Transverse colon (tissue), 4 donors: Measurements from ENCODE around the gene NPEPL1. TPM values are rescaled to one million over a fixed set of nuclear protein-coding genes. Genes with fewer than 3 reads are reported as not detected.
A peak's percentile ranks its signal among the peaks of the same experiment; 100 is the strongest.

Experiments used
- DNase-seq: peaks from one replicate; pipeline ENCODE4 v3.0.0-alpha.2; 2019
- H3K27ac ChIP-seq, 4 donors: fragments of 200-600 bp; sonication (generic); 2 replicates each; pipeline ENCODE4 v1.5.1; 2016 to 2018; ENCODE audit warnings: inconsistent platforms in 4 of 4
- H3K27me3 ChIP-seq: fragments of 200-600 bp; sonication (generic); 2 replicates; pipeline ENCODE4 v1.5.1; 2017; ENCODE audit warnings: inconsistent platforms
- H3K36me3 ChIP-seq, 4 donors: fragments of 200-600 bp; sonication (generic); 2 replicates each; pipeline ENCODE4 v1.5.1; 2017 to 2019; ENCODE audit warnings: inconsistent platforms in 4 of 4
- H3K4me1 ChIP-seq, 4 donors: fragments of 200-600 bp; sonication (generic); 2 replicates each; pipeline ENCODE4 v1.5.1; 2017 to 2020; ENCODE audit warnings: inconsistent platforms in 4 of 4
- H3K4me3 ChIP-seq, 4 donors: fragments of 200-600 bp; sonication (generic); 1 replicate in 1 of 4; 2 replicates in 3 of 4; pipeline versions ENCODE4 v1.5.1 to v1.6.1; 2017 to 2019; ENCODE audit warnings: inconsistent platforms in 4 of 4
- H3K9me3 ChIP-seq, 2 donors: fragments of 200-600 bp; sonication (generic); 2 replicates each; pipeline ENCODE4 v1.5.1; 2017 to 2019; ENCODE audit warnings: inconsistent platforms in 2 of 2
- EP300 ChIP-seq: sonication (generic); formaldehyde crosslinking; IDR thresholded peaks from one replicate; pipeline ENCODE4 v1.6.1; 2017; ENCODE audit warnings: antibody characterized with exemption, low read depth
- POLR2A ChIP-seq: fragments of 450-650 bp; IDR thresholded peaks from one replicate; pipeline ENCODE4 v1.6.1; 2016; ENCODE audit warnings: antibody characterized with exemption, mild to moderate bottlenecking, moderate library complexity
- POLR2AphosphoS5 ChIP-seq, 3 donors: sonication (generic); formaldehyde crosslinking; IDR thresholded peaks; one replicate each; pipeline ENCODE4 v1.6.1; 2016; ENCODE audit warnings: antibody characterized with exemption in 3 of 3
- WGBS, 2 donors: methylation state at CpG; one replicate each; pipeline ENCODE4 v1.1.5; 2018; ENCODE audit warnings: low coverage in 1 of 2; 5-methylcytosine and 5-hydroxymethylcytosine counted together
- in situ Hi-C, 4 donors: fragments of 200-750 bp; cut with MboI; loops; one replicate each; pipeline versions ENCODE4 v1.15.0 to v1.15.1; 2017; ENCODE audit warnings: low sequenced_read_pairs in 3 of 4, low pct_ligation_motif_present in 1 of 4, low pct_unique_long_range_greater_than_20kb in 1 of 4
- intact Hi-C: fragments of 100-400 bp; cut with DNase I; formaldehyde crosslinking; loops from one replicate; pipeline ENCODE4 v1.15.1; 2023; ENCODE audit warnings: low total_unique reads
- total RNA-seq, 4 donors: library from RNA; depleted of rRNA; stranded (reverse); fragments of >200 nt; gene quantifications; one replicate each; pipeline ENCODE4 v1.1.0, GENCODE V29; 2016
- TF ChIP-seq, protein P1 (sequence below), 5 experiments: fragments of 200-600 bp in 3 of 5; fragments of 450-650 bp in 2 of 5; sonication (generic) in 3 of 5; IDR thresholded peaks; 1 replicate in 2 of 5; 2 replicates in 3 of 5; pipeline ENCODE4 v1.5.1; 2016 to 2017; ENCODE audit warnings: antibody characterized with exemption in 5 of 5, inconsistent platforms in 3 of 5, mild to moderate bottlenecking in 2 of 5, moderate library complexity in 1 of 5

Gene NPEPL1
- total RNA-seq, 4 donors from 2014 or later, result 33.3 to 109 (median 66.9) TPM

DNA sequence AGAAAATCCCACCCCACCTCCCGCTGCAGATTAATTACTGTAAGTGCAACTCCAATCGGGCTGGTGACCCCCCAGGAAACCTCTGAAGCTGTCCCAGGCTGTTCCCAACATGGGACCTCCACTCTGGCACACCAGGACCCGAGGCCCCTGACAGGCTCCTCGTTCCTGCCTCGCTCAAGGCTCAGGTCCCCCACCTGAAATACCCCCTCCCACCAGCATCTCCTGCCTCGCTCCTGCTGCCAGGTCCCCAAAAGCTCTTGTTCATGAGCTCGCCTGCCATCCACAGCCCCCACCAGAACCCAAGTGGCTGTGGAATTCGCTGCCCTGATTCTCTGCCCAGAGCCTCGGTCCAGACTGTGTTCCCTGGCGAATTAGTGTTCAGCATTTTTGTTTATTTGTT, 26.1 kb downstream of the NPEPL1 start:
- Histone ChIP-seq H3K36me3 (no peaks in the 10 kb centered on the region), H3K4me1 (no peaks in the 10 kb centered on the region), H3K27ac (no peak overlapping the region), H3K4me3 (no peak overlapping the region), H3K27me3 (peaks cover 24% of the 10 kb centered on the region), H3K9me3 (no peaks in the 10 kb centered on the region)
- DNase-seq, result peak; percentile 3
- intact Hi-C loops (no loop called here), in situ Hi-C loops (no loop called here)
- TF ChIP-seq POLR2A (no peak), EP300 (no peak), POLR2AphosphoS5 (IDR thresholded peaks at IDR 0.05) (no peak)
- TF ChIP-seq, protein P1, sequence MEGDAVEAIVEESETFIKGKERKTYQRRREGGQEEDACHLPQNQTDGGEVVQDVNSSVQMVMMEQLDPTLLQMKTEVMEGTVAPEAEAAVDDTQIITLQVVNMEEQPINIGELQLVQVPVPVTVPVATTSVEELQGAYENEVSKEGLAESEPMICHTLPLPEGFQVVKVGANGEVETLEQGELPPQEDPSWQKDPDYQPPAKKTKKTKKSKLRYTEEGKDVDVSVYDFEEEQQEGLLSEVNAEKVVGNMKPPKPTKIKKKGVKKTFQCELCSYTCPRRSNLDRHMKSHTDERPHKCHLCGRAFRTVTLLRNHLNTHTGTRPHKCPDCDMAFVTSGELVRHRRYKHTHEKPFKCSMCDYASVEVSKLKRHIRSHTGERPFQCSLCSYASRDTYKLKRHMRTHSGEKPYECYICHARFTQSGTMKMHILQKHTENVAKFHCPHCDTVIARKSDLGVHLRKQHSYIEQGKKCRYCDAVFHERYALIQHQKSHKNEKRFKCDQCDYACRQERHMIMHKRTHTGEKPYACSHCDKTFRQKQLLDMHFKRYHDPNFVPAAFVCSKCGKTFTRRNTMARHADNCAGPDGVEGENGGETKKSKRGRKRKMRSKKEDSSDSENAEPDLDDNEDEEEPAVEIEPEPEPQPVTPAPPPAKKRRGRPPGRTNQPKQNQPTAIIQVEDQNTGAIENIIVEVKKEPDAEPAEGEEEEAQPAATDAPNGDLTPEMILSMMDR (IDR thresholded peaks at IDR 0.05), result no peak
- WGBS, 2 donors, result 80 to 92% methylated on average over 4 to 10 of the region's 10 CpGs

DNA sequence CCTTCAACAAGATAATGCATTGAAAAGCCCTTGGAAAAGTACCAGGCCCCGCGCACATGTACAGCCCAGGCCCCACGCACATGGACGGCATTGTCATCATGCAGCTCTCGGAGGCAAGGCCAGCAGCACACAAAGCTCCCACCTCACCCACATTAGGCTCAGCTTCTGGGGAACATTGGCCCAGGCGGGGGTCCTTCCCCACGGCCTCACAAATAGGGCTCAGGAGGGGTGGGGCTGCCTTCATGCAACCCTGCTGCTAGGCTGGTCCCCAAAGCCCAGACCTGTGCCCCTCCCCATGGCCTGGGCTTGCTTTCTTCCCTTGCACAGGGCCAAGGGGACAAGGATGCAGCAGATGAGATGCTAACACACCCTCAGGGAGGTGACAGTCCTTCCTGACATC, 26.7 kb downstream of the NPEPL1 start:
- H3K9me3 ChIP-seq, result no peaks in the 10 kb centered on the region
- H3K27ac ChIP-seq, result no peak overlapping the region
- WGBS, 2 donors, result 89% methylated on average over 7 of the region's 7 CpGs; no CpG with 5 or more reads in 1 of the 2 donors
- DNase-seq, result peak; percentile 4
- TF ChIP-seq, protein P1 (IDR thresholded peaks at IDR 0.05), result no peak
- TF ChIP-seq POLR2AphosphoS5 (IDR thresholded peaks at IDR 0.05) (no peak), POLR2A (no peak), EP300 (no peak)
- no peak overlapping the region for H3K4me3 ChIP-seq
- no peaks in the 10 kb centered on the region for H3K4me1 ChIP-seq
- no peaks in the 10 kb centered on the region for H3K36me3 ChIP-seq
- intact Hi-C loops (no loop called here), in situ Hi-C loops (no loop called here)
- peaks cover 24% of the 10 kb centered on the region for H3K27me3 ChIP-seq

DNA sequence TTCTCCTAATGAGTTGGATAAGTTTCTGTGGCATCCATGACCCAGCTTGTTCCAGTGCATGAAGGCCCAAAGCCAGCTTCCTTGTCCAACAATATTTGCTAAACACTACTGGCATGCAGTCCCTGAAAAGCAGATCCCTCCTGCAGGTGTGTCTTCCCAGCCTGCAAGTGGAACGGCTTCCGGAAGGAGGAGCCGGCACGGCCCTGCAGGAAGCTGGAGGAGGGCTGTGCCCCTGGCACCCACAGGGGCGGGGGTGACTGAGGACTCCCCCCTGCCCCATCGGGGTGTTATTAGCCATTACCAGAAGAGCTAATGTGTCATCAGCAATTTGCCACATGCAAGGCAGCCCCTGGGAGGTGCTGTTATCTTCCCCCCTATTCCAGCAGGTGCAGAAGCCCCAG, 27.4 kb downstream of the NPEPL1 start:
- peaks cover 24% of the 10 kb centered on the region for H3K27me3 ChIP-seq
- no peaks in the 10 kb centered on the region for H3K4me1 ChIP-seq
- peak; percentile 13 for DNase-seq
- H3K27ac ChIP-seq, result no peak overlapping the region
- intact Hi-C loops, result no loop called here
- no peaks in the 10 kb centered on the region for H3K9me3 ChIP-seq
- TF ChIP-seq EP300, result no peak
- no peak for TF ChIP-seq POLR2A
- TF ChIP-seq POLR2AphosphoS5 (IDR thresholded peaks at IDR 0.05), result no peak
- TF ChIP-seq, protein P1 (IDR thresholded peaks at IDR 0.05), result no peak
- in situ Hi-C loops, result no loop called here
- H3K4me3 ChIP-seq, result no peak overlapping the region
- no peaks in the 10 kb centered on the region for H3K36me3 ChIP-seq
- WGBS, 2 donors, result 46% methylated on average over 6 of the region's 6 CpGs; no CpG with 5 or more reads in 1 of the 2 donors

DNA sequence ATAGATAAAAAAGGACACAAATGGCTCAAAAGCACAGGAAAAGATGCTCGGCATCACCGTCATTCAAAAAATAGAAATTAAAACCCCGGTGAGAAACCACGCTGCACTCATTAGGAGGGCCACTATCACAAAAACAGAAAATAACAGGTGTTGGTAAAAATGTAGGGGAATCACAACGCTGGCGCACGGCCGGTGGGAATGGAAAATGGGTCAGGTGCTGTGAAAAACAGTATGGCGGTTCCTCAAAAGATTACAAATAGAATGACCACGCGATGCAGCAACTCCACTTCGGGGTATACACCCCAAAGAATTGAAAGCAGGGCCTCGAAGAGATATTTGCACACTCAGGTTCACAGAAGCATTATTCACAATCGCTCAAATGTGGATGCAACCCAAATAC, 28.3 kb downstream of the NPEPL1 start:
- 91 to 92% methylated on average over 14 of the region's 14 CpGs for WGBS, 2 donors
- Histone ChIP-seq H3K4me1 (no peaks in the 10 kb centered on the region), H3K4me3 (no peak overlapping the region), H3K36me3 (no peaks in the 10 kb centered on the region), H3K9me3 (no peaks in the 10 kb centered on the region), H3K27ac (no peak overlapping the region), H3K27me3 (peaks cover 24% of the 10 kb centered on the region)
- TF ChIP-seq EP300 (no peak), POLR2A (no peak), POLR2AphosphoS5 (IDR thresholded peaks at IDR 0.05) (no peak)
- TF ChIP-seq, protein P1 (IDR thresholded peaks at IDR 0.05), result no peak
- intact Hi-C loops (no loop called here), in situ Hi-C loops (no loop called here)
- no peak for DNase-seq
